ENCODE results near the gene CCDC39. TPM values are rescaled to one million over a fixed set of nuclear protein-coding genes. Genes with fewer than 3 reads are reported as not detected.
"Not testable (repeated sequence)": the region's sequence is repeated elsewhere in the genome, so short reads cannot be mapped to it uniquely, and the experiment has no call there.

Gene CCDC39
- total RNA-seq, 2 experiments from 2014 or later, result not detected

GRCh38 chr3:180612364-180612763 lies 66.9 kb downstream of the CCDC39 start:
- Mint-ChIP-seq H3K27me3 (no peaks in the 10 kb centered on the region), H3K9me3 (no peaks in the 10 kb centered on the region), H3K27ac (no peak overlapping the region), H3K4me1 (peaks cover 2% of the 10 kb centered on the region), H3K36me3 (ENCODE audit: low read depth) (peaks cover 52% of the 10 kb centered on the region), H3K4me3 (no peak overlapping the region)
- ChIA-PET CTCF (no interaction called here), POLR2A (interaction anchor here (4.6 kb wide), 1 partner anchor 11 kb away, joined by 27 read pairs; the partner anchor contains the start of gene TTC14)
- no peak for DNase-seq

- peaks cover 8% of the 10 kb centered on the region for H3K4me1 Mint-ChIP-seq
- no peak overlapping the region for H3K27ac Mint-ChIP-seq
- no peak overlapping the region for H3K4me3 Mint-ChIP-seq
- peaks cover 63% of the 10 kb centered on the region for H3K36me3 Mint-ChIP-seq (ENCODE audit: low read depth)
- H3K27me3 Mint-ChIP-seq, result no peaks in the 10 kb centered on the region
- no peak for DNase-seq
- POLR2A ChIA-PET, result interaction anchor here (1.0 to 4.6 kb wide), 2 partner anchors 9 to 302 kb away, joined by 3 to 27 read pairs; partner anchors contain the start of gene TTC14
- CTCF ChIA-PET, result no interaction called here
- H3K9me3 Mint-ChIP-seq, result no peaks in the 10 kb centered on the region
Measured at GRCh38 chr3:180611006-180611405, 68.3 kb downstream of the CCDC39 start.

GRCh38 chr3:180601688-180602666 lies 77.3 kb downstream of the CCDC39 start, which contains the start of gene TTC14:
TSS of gene TTC14 (plus strand) at chr3:180602163. CDS start at chr3:180602262, 99 bp downstream.
- Mint-ChIP-seq H3K27me3 (peaks cover 11% of the 10 kb centered on the region), H3K4me1 (peaks cover 39% of the 10 kb centered on the region), H3K4me3 (peak within 1 kb of the TSS; percentile 86), H3K27ac (peak within 1 kb of the TSS; percentile 87), H3K9me3 (peaks cover 3% of the 10 kb centered on the region), H3K36me3 (ENCODE audit: low read depth) (peaks cover 40% of the 10 kb centered on the region)
- ChIA-PET POLR2A (interaction anchor here (0.6 to 3.4 kb wide), 15 partner anchors 9 to 1564 kb away, joined by 3 to 27 read pairs (median 5); partner anchors contain the start of genes CCDC39, FXR1, MFN1 and MRPL47), CTCF (interaction anchor here (1.0 to 1.8 kb wide), 4 partner anchors 14 to 791 kb away, joined by 3 to 4 read pairs (median 4); no protein-coding TSS in a partner anchor)
- peak; percentile 95 for DNase-seq

- ChIA-PET CTCF (interaction anchor here (1.1 to 1.8 kb wide), 3 partner anchors 57 to 789 kb away, joined by 3 to 4 read pairs (median 4); no protein-coding TSS in a partner anchor), POLR2A (interaction anchor here (3.4 kb wide), 1 partner anchor 11 kb away, joined by 27 read pairs; no protein-coding TSS in a partner anchor)
- DNase-seq, result no peak
- no peak overlapping the region for H3K27ac Mint-ChIP-seq
- H3K9me3 Mint-ChIP-seq, result peaks cover 3% of the 10 kb centered on the region
- H3K4me3 Mint-ChIP-seq, result no peak overlapping the region
- H3K4me1 Mint-ChIP-seq, result peaks cover 30% of the 10 kb centered on the region
- peaks cover 26% of the 10 kb centered on the region for H3K36me3 Mint-ChIP-seq (ENCODE audit: low read depth)
- H3K27me3 Mint-ChIP-seq, result peaks cover 15% of the 10 kb centered on the region
Measured at GRCh38 chr3:180600473-180600872, 78.8 kb downstream of the CCDC39 start.

GRCh38 chr3:180595559-180595935 lies 83.7 kb downstream of the CCDC39 start:
- Mint-ChIP-seq H3K27me3 (peaks cover 15% of the 10 kb centered on the region), H3K27ac (no peak overlapping the region), H3K4me1 (no peaks in the 10 kb centered on the region), H3K36me3 (ENCODE audit: low read depth) (no peaks in the 10 kb centered on the region), H3K4me3 (no peak overlapping the region), H3K9me3 (no peaks in the 10 kb centered on the region)
- ChIA-PET POLR2A (no interaction called here), CTCF (interaction anchor here (0.7 to 1.2 kb wide), 3 partner anchors 11 to 671 kb away, joined by 3 to 4 read pairs (median 4); no protein-coding TSS in a partner anchor)
- no peak for DNase-seq

GRCh38 chr3:180594631-180595558 lies 84.4 kb downstream of the CCDC39 start:
- POLR2A ChIA-PET, result no interaction called here
- DNase-seq, result no peak
- CTCF ChIA-PET, result interaction anchor here (0.7 to 1.2 kb wide), 3 partner anchors 12 to 671 kb away, joined by 3 to 4 read pairs (median 4); no protein-coding TSS in a partner anchor
- no peaks in the 10 kb centered on the region for H3K9me3 Mint-ChIP-seq
- no peaks in the 10 kb centered on the region for H3K36me3 Mint-ChIP-seq (ENCODE audit: low read depth)
- peaks cover 13% of the 10 kb centered on the region for H3K27me3 Mint-ChIP-seq
- no peak overlapping the region for H3K27ac Mint-ChIP-seq
- H3K4me3 Mint-ChIP-seq, result no peak overlapping the region
- no peaks in the 10 kb centered on the region for H3K4me1 Mint-ChIP-seq

- H3K4me1 Mint-ChIP-seq; POLR2A ChIA-PET; DNase-seq; H3K27ac Mint-ChIP-seq; CTCF ChIA-PET; H3K27me3 Mint-ChIP-seq; H3K36me3 Mint-ChIP-seq (ENCODE audit: low read depth); H3K4me3 Mint-ChIP-seq; H3K9me3 Mint-ChIP-seq: not testable (repeated sequence)
Measured at GRCh38 chr3:180593631-180594030, 85.7 kb downstream of the CCDC39 start.

GRCh38 chr3:180590396-180590795 lies 88.9 kb downstream of the CCDC39 start:
- Mint-ChIP-seq H3K9me3 (no peaks in the 10 kb centered on the region), H3K27me3 (peaks cover 10% of the 10 kb centered on the region), H3K27ac (no peak overlapping the region), H3K4me1 (no peaks in the 10 kb centered on the region), H3K4me3 (no peak overlapping the region), H3K36me3 (ENCODE audit: low read depth) (no peaks in the 10 kb centered on the region)
- ChIA-PET CTCF (no interaction called here), POLR2A (no interaction called here)
- no peak for DNase-seq

GRCh38 chr3:180580934-180581333 lies 98.4 kb downstream of the CCDC39 start:
- Mint-ChIP-seq H3K9me3 (no peaks in the 10 kb centered on the region), H3K36me3 (ENCODE audit: low read depth) (no peaks in the 10 kb centered on the region), H3K4me3 (no peak overlapping the region), H3K27me3 (peaks cover 11% of the 10 kb centered on the region), H3K4me1 (no peaks in the 10 kb centered on the region), H3K27ac (no peak overlapping the region)
- POLR2A ChIA-PET, result no interaction called here
- CTCF ChIA-PET, result no interaction called here
- DNase-seq, result no peak

- no peaks in the 10 kb centered on the region for H3K27me3 Mint-ChIP-seq
- no peak for DNase-seq
- ChIA-PET CTCF (no interaction called here), POLR2A (no interaction called here)
- H3K9me3 Mint-ChIP-seq, result no peaks in the 10 kb centered on the region
- no peaks in the 10 kb centered on the region for H3K36me3 Mint-ChIP-seq (ENCODE audit: low read depth)
- no peak overlapping the region for H3K4me3 Mint-ChIP-seq
- H3K4me1 Mint-ChIP-seq, result no peaks in the 10 kb centered on the region
- H3K27ac Mint-ChIP-seq, result no peak overlapping the region
Measured at GRCh38 chr3:180575571-180575970, 103.7 kb downstream of the CCDC39 start.

- no peaks in the 10 kb centered on the region for H3K36me3 Mint-ChIP-seq (ENCODE audit: low read depth)
- H3K27ac Mint-ChIP-seq, result no peak overlapping the region
- no peak for DNase-seq
- no peaks in the 10 kb centered on the region for H3K27me3 Mint-ChIP-seq
- ChIA-PET CTCF (no interaction called here), POLR2A (no interaction called here)
- H3K4me1 Mint-ChIP-seq, result no peaks in the 10 kb centered on the region
- no peaks in the 10 kb centered on the region for H3K9me3 Mint-ChIP-seq
- H3K4me3 Mint-ChIP-seq, result no peak overlapping the region
Measured at GRCh38 chr3:180571831-180572598, 107.3 kb downstream of the CCDC39 start.

GRCh38 chr3:180570238-180570637 lies 109.1 kb downstream of the CCDC39 start:
- Mint-ChIP-seq H3K27me3 (no peaks in the 10 kb centered on the region), H3K27ac (no peak overlapping the region), H3K36me3 (ENCODE audit: low read depth) (no peaks in the 10 kb centered on the region), H3K4me1 (no peaks in the 10 kb centered on the region), H3K9me3 (no peaks in the 10 kb centered on the region), H3K4me3 (no peak overlapping the region)
- no peak for DNase-seq
- ChIA-PET POLR2A (no interaction called here), CTCF (no interaction called here)
